GM10266 (cell line): ENCODE results near the gene EHMT2.

Experiments used
- DNase-seq: peaks from one replicate; pipeline ENCODE4 v3.0.0; 2012; ENCODE audit errors: extremely low spot score
- CTCF ChIP-seq: IDR thresholded peaks from 2 replicates; pipeline ENCODE4 v1.5.1; 2012; ENCODE audit warnings: mild to moderate bottlenecking, low read depth; ENCODE audit not compliant: control insufficient read depth, insufficient read depth; ENCODE audit errors: missing control alignments

EHMT2 gene

GRCh38 chr6:31922942-31923341, 25.4 kb upstream of the EHMT2 start:
- no peak for DNase-seq
- peak; percentile 50 for TF ChIP-seq CTCF

GRCh38 chr6:31920811-31921210, 23.3 kb upstream of the EHMT2 start:
- no peak for DNase-seq
- no peak for TF ChIP-seq CTCF

- DNase-seq, result no peak
- no peak for TF ChIP-seq CTCF
Measured at GRCh38 chr6:31919624-31920303, 22.3 kb upstream of the EHMT2 start.

GRCh38 chr6:31918069-31918720, 20.7 kb upstream of the EHMT2 start:
- DNase-seq, result no peak
- TF ChIP-seq CTCF, result no peak

- no peak for DNase-seq
- no peak for TF ChIP-seq CTCF
Measured at GRCh38 chr6:31915756-31916155, 18.3 kb upstream of the EHMT2 start.

GRCh38 chr6:31915351-31915750, 17.9 kb upstream of the EHMT2 start:
- DNase-seq, result no peak
- no peak for TF ChIP-seq CTCF
